ENCODE measurements around the gene EMC1.
"Not testable (repeated sequence)": the region's sequence is repeated elsewhere in the genome, so short reads cannot be mapped to it uniquely, and the experiment has no call there.

The EMC1 gene

GRCh38 chr1:19268445-19268844 lies 17.1 kb upstream of the EMC1 start:
- Histone ChIP-seq H3K27ac (no peak overlapping the region), H3K4me3 (no peak overlapping the region)
- no peak for DNase-seq (ENCODE audit: low spot score)
- no peak for TF ChIP-seq CTCF (IDR thresholded peaks at IDR 0.05)

GRCh38 chr1:19262744-19263143 lies 11.4 kb upstream of the EMC1 start:
- no peak for TF ChIP-seq CTCF (IDR thresholded peaks at IDR 0.05)
- no peak for DNase-seq (ENCODE audit: low spot score)
- H3K27ac ChIP-seq: no peak overlapping the region
- no peak overlapping the region for H3K4me3 ChIP-seq

- no peak for DNase-seq (ENCODE audit: low spot score)
- H3K4me3 ChIP-seq: no peak overlapping the region
- no peak for TF ChIP-seq CTCF (IDR thresholded peaks at IDR 0.05)
- H3K27ac ChIP-seq: no peak overlapping the region
These were observed 10.7 kb upstream of the EMC1 start for GRCh38 chr1:19262047-19262446.

- no peak for DNase-seq (ENCODE audit: low spot score)
- Histone ChIP-seq H3K4me3 (no peak overlapping the region), H3K27ac (no peak overlapping the region)
- no peak for TF ChIP-seq CTCF (IDR thresholded peaks at IDR 0.05)
These were observed 9.2 kb upstream of the EMC1 start for GRCh38 chr1:19260211-19261138.

GRCh38 chr1:19258353-19258752 lies 7.0 kb upstream of the EMC1 start:
- TF ChIP-seq CTCF (IDR thresholded peaks at IDR 0.05): no peak
- no peak overlapping the region for H3K27ac ChIP-seq
- no peak overlapping the region for H3K4me3 ChIP-seq
- no peak for DNase-seq (ENCODE audit: low spot score)

GRCh38 chr1:19257178-19257914 lies 6.0 kb upstream of the EMC1 start:
- no peak overlapping the region for H3K4me3 ChIP-seq

GRCh38 chr1:19256301-19256700 lies 5.0 kb upstream of the EMC1 start:
- DNase-seq (ENCODE audit: low spot score); H3K4me3 ChIP-seq; H3K27ac ChIP-seq: not testable (repeated sequence)

More at GRCh38 chr1:19257178-19257914, 6.0 kb upstream of the EMC1 start:
- no peak for TF ChIP-seq CTCF (IDR thresholded peaks at IDR 0.05)
- no peak overlapping the region for H3K27ac ChIP-seq
- DNase-seq (ENCODE audit: low spot score): no peak

Measured in coronary artery (tissue), 2 donors.